HepG2 (cell line): ENCODE measurements around the gene METRN. TPM values are rescaled to one million over a fixed set of nuclear protein-coding genes. Genes with fewer than 3 reads are reported as not detected.

ENCODE experiments used
- CEBPB ChIP-seq: IDR thresholded peaks from 2 replicates; pipeline ENCODE4 v1.6.1; 2011; ENCODE audit warnings: low read depth, low read length, improper control_type of control experiment, borderline replicate concordance
- HDAC2 ChIP-seq: sonication (generic); formaldehyde crosslinking; IDR thresholded peaks from 2 replicates; pipeline ENCODE4 v1.4.0; 2020; ENCODE audit warnings: missing genetic modification reagents
- HIVEP1 ChIP-seq: sonication (generic); formaldehyde crosslinking; IDR thresholded peaks from 2 replicates; pipeline ENCODE4 v1.4.0; 2020; ENCODE audit warnings: mild to moderate bottlenecking, missing genetic modification reagents
- HNF1A ChIP-seq, 2 experiments: sonication (generic) in 1 of 2; formaldehyde crosslinking in 1 of 2; IDR thresholded peaks; 2 replicates each; pipeline versions ENCODE4 v1.4.0 to v1.6.1; 2016 to 2020; ENCODE audit warnings: borderline replicate concordance in 1 of 2, low read depth in 1 of 2, mild to moderate bottlenecking in 1 of 2, missing genetic modification reagents in 1 of 2
- HOXA3 ChIP-seq: sonication (generic); formaldehyde crosslinking; IDR thresholded peaks from 2 replicates; pipeline ENCODE4 v1.5.0; 2020; ENCODE audit warnings: missing genetic modification reagents
- JUND ChIP-seq: sonication (generic); formaldehyde crosslinking; IDR thresholded peaks from 2 replicates; pipeline ENCODE4 v1.8.0; 2022; ENCODE audit warnings: mild to moderate bottlenecking, missing genetic modification reagents
- KLF9 ChIP-seq: IDR thresholded peaks from 2 replicates; pipeline ENCODE4 v1.6.1; 2016; ENCODE audit warnings: low read depth
- MYC ChIP-seq: sonication (generic); formaldehyde crosslinking; IDR thresholded peaks from 2 replicates; pipeline ENCODE4 v1.9.0; 2021; ENCODE audit warnings: missing genetic modification reagents, borderline replicate concordance
- PCBP1 ChIP-seq: fragments of 200-400 bp; formaldehyde crosslinking; IDR thresholded peaks from 2 replicates; pipeline ENCODE4 v1.6.1; 2017; ENCODE audit warnings: mild to moderate bottlenecking, low read depth, low read length, borderline replicate concordance
- TFAP4 ChIP-seq: sonication (generic); IDR thresholded peaks from 2 replicates; pipeline ENCODE4 v1.6.1; 2016; ENCODE audit warnings: low read depth, borderline replicate concordance
- ZBTB7B ChIP-seq: sonication (generic); formaldehyde crosslinking; IDR thresholded peaks from 2 replicates; pipeline ENCODE4 v1.4.0; 2020; ENCODE audit warnings: missing genetic modification reagents
- ZFY ChIP-seq: sonication (generic); formaldehyde crosslinking; IDR thresholded peaks from 2 replicates; pipeline ENCODE4 v1.4.0; 2020; ENCODE audit warnings: missing genetic modification reagents
- ZGPAT ChIP-seq: IDR thresholded peaks from 2 replicates; pipeline ENCODE4 v1.6.1; 2016; ENCODE audit warnings: mild to moderate bottlenecking
- ZNF512B ChIP-seq: sonication (generic); formaldehyde crosslinking; IDR thresholded peaks from 2 replicates; pipeline ENCODE4 v1.5.1; 2020; ENCODE audit warnings: missing genetic modification reagents, mild to moderate bottlenecking, borderline replicate concordance
- ZNF543 ChIP-seq: sonication (generic); formaldehyde crosslinking; IDR thresholded peaks from 2 replicates; pipeline ENCODE4 v1.4.0; 2020; ENCODE audit warnings: mild to moderate bottlenecking, missing genetic modification reagents
- ZNF639 ChIP-seq: conservative IDR thresholded peaks from 2 replicates; pipeline ENCODE4 v1.6.1; 2018; ENCODE audit warnings: missing genetic modification reagents
- ZNF891 ChIP-seq: sonication (generic); formaldehyde crosslinking; IDR thresholded peaks from 2 replicates; pipeline ENCODE4 v1.5.0; 2020; ENCODE audit warnings: mild to moderate bottlenecking, missing genetic modification reagents
- polyA plus RNA-seq, 8 experiments: library from polyadenylated mRNA; depleted of rRNA in 3 of 8; stranded (reverse) in 7 of 8; unstranded in 1 of 8; fragments of >200 nt; fragmentation: Illumina TruSeq in 4 of 8; extraction: Trizol in 4 of 8; gene quantifications; 2 replicates each; pipeline versions ENCODE4 v1.2.1 to v1.2.3, GENCODE V29; 2011 to 2016; ENCODE audit warnings: low read depth in 4 of 8, missing spikeins in 1 of 8, mixed read lengths in 1 of 8; ENCODE audit not compliant: insufficient read depth in 1 of 8
- total RNA-seq, 5 experiments: library from RNA; depleted of rRNA; stranded (reverse); fragments of >200 nt; fragmentation: Illumina TruSeq; extraction: Trizol; gene quantifications; 2 replicates each; pipeline ENCODE4 v1.2.3, GENCODE V29; 2016; ENCODE audit warnings: low read depth in 1 of 5

The METRN gene
- total and polyA plus RNA-seq, 2 of the 13 experiments (the other 11 are each of a cell fraction or from before 2014, with no cell fraction given): 25.5 to 46.1 TPM

- TF ChIP-seq HDAC2 (CRISPR knock-in tag): peak; percentile 15; the same call in 1 of the 2 replicates
- TF ChIP-seq JUND: no peak
- TF ChIP-seq ZNF891 (CRISPR knock-in tag): peak; percentile 51
- peak; percentile 37 for TF ChIP-seq ZBTB7B (CRISPR knock-in tag)
- TF ChIP-seq ZNF639 (CRISPR knock-in tag): no peak
- TF ChIP-seq HOXA3 (CRISPR knock-in tag): peak; percentile 36
- peak; percentile 59; the same call in 1 of the 2 replicates for TF ChIP-seq ZNF512B (CRISPR knock-in tag)
- TF ChIP-seq ZFY (CRISPR knock-in tag): peak; percentile 62; the same call in 1 of the 2 replicates
- TF ChIP-seq PCBP1: peak; percentile 16; the same call in 1 of the 2 replicates
- TF ChIP-seq HIVEP1: no peak
- no peak for TF ChIP-seq CEBPB
- no peak for TF ChIP-seq KLF9 (CRISPR knock-in tag)
- TF ChIP-seq ZNF543 (CRISPR knock-in tag): 0 out of 2 replicates have a peak, but pooled peaks have one; percentile 24
- TF ChIP-seq TFAP4: 0 out of 2 replicates have a peak, but pooled peaks have one; percentile 21
- peak; percentile 42; the same call in 1 of the 2 replicates for TF ChIP-seq MYC (CRISPR knock-in tag)
- TF ChIP-seq ZGPAT: 0 out of 2 replicates have a peak, but pooled peaks have one; percentile 18
- TF ChIP-seq HNF1A (IDR thresholded peaks at IDR 0.05; ENCODE audit: low read depth): no peak
- TF ChIP-seq HNF1A (CRISPR knock-in tag; IDR thresholded peaks at IDR 0.05; ENCODE audit: borderline replicate concordance): no peak
These were observed 45.8 kb downstream of the METRN start, which contains the start of gene MSLN (continued) for GRCh38 chr16:760545-761343.
